Myocyte (in vitro differentiated cells): ENCODE results near the gene ANGPTL4. TPM values are rescaled to one million over a fixed set of nuclear protein-coding genes. Genes with fewer than 3 reads are reported as not detected.

Experiments
- DNase-seq: peaks from one replicate; pipeline ENCODE4 v3.0.0-alpha.2; 2012; ENCODE audit warnings: low read depth
- total RNA-seq: library from RNA; depleted of rRNA; stranded (reverse); fragments of >200 nt; gene quantifications from 2 replicates; pipeline ENCODE4 v1.2.3, GENCODE V29; 2014

ANGPTL4 gene
- total RNA-seq, 1 donor from 2014 or later, result not detected

GRCh38 chr19:8387688-8388611 lies 24.0 kb downstream of the ANGPTL4 start:
- DNase-seq, result no peak

GRCh38 chr19:8388612-8388958 lies 24.6 kb downstream of the ANGPTL4 start:
- no peak for DNase-seq

GRCh38 chr19:8389891-8390616 lies 26.1 kb downstream of the ANGPTL4 start, which contains the start of gene RAB11B:
Gene RAB11B, plus strand, starts transcription at chr19:8390360. Its CDS starts 57 bp downstream, at chr19:8390417.
- peak; percentile 100 for DNase-seq

- peak; percentile 83 for DNase-seq
These were observed 26.6 kb downstream of the ANGPTL4 start for GRCh38 chr19:8390617-8390981.

- DNase-seq, result no peak
These were observed 27.5 kb downstream of the ANGPTL4 start for GRCh38 chr19:8391198-8392016.

GRCh38 chr19:8392017-8392591 lies 28.1 kb downstream of the ANGPTL4 start:
- DNase-seq, result peak; percentile 72

GRCh38 chr19:8393192-8393870 lies 29.4 kb downstream of the ANGPTL4 start:
- DNase-seq, result no peak

GRCh38 chr19:8393871-8394250 lies 29.9 kb downstream of the ANGPTL4 start:
- DNase-seq, result no peak

- DNase-seq, result no peak
These were observed 31.7 kb downstream of the ANGPTL4 start for GRCh38 chr19:8395621-8396082.

- no peak for DNase-seq
These were observed 32.2 kb downstream of the ANGPTL4 start for GRCh38 chr19:8396185-8396562.

- DNase-seq, result no peak
These were observed 32.7 kb downstream of the ANGPTL4 start for GRCh38 chr19:8396563-8397203.

GRCh38 chr19:8397271-8397670 lies 33.3 kb downstream of the ANGPTL4 start:
- DNase-seq, result no peak

GRCh38 chr19:8397746-8398310 lies 33.9 kb downstream of the ANGPTL4 start:
- no peak for DNase-seq

GRCh38 chr19:8398311-8398771 lies 34.4 kb downstream of the ANGPTL4 start:
- peak; percentile 47 for DNase-seq

- DNase-seq, result no peak
These were observed 35.8 kb downstream of the ANGPTL4 start for GRCh38 chr19:8399681-8400188.

- DNase-seq, result no peak
These were observed 38.0 kb downstream of the ANGPTL4 start for GRCh38 chr19:8401981-8402411.

GRCh38 chr19:8403098-8403819 lies 39.3 kb downstream of the ANGPTL4 start:
- no peak for DNase-seq

GRCh38 chr19:8403820-8404109 lies 39.8 kb downstream of the ANGPTL4 start:
- DNase-seq, result no peak
